Panc1 (cell line): ENCODE data around the gene HEG1. TPM values are rescaled to one million over a fixed set of nuclear protein-coding genes. Genes with fewer than 3 reads are reported as not detected.

Source experiments
- ATAC-seq: fragments of 200-7000 bp; cut with Tn5 transposase; 2 replicates; pipeline ENCODE4 v1.9.1; 2020; ENCODE audit warnings: mild to moderate bottlenecking, moderate library complexity
- BruUV-seq: library from RNA; stranded (reverse); fragments of 400-500 nt; replicated peaks from 2 replicates; lab custom pipeline; 2021; lab: Mats Ljungman, UMichigan
- CTCF ChIA-PET: fragments of 300-600 bp; sonication (Branson Sonifier 250); formaldehyde crosslinking; loops from one replicate; lab custom pipeline; 2022; ENCODE audit warnings: antibody characterized with exemption; lab: Charles Lee
- POLR2A ChIA-PET: fragments of 300-600 bp; sonication (Branson Sonifier 250); formaldehyde crosslinking; loops from one replicate; lab custom pipeline; 2022; ENCODE audit warnings: antibody characterized with exemption; lab: Charles Lee
- DNase-seq: peaks from one replicate; pipeline ENCODE4 v3.0.0-alpha.2; 2010; ENCODE audit warnings: low read depth, low spot score
- H3K27ac ChIP-seq: 2 replicates; pipeline ENCODE4 v1.5.1; 2011; ENCODE audit warnings: mild to moderate bottlenecking, low read length, inconsistent platforms
- H3K27me3 ChIP-seq: fragments of 200-500 bp; sonication (Bioruptor generic); 2 replicates; pipeline ENCODE4 v1.6.0; 2014; ENCODE audit warnings: low read length, inconsistent platforms; ENCODE audit not compliant: control insufficient read depth, insufficient read depth
- H3K36me3 ChIP-seq: fragments of 200-500 bp; sonication (Bioruptor generic); 2 replicates; pipeline ENCODE4 v1.5.1; 2014; ENCODE audit warnings: inconsistent platforms, mild to moderate bottlenecking, low read length, moderate library complexity; ENCODE audit not compliant: control insufficient read depth, insufficient read depth
- H3K4me1 ChIP-seq: 2 replicates; pipeline ENCODE4 v1.5.1; 2011; ENCODE audit warnings: inconsistent platforms, mild to moderate bottlenecking, low read length, moderate library complexity; ENCODE audit not compliant: control insufficient read depth, insufficient read depth
- H3K4me3 ChIP-seq, 2 experiments: 2 replicates each; pipeline ENCODE4 v1.5.1; 2011 to 2012; ENCODE audit warnings: low read depth in 2 of 2, low read length in 2 of 2, mild to moderate bottlenecking in 2 of 2, inconsistent platforms in 1 of 2, moderate library complexity in 1 of 2
- H3K9me3 ChIP-seq: fragments of 200-500 bp; sonication (Bioruptor generic); 2 replicates; pipeline ENCODE4 v1.5.1; 2014; ENCODE audit warnings: low read depth, mild to moderate bottlenecking, inconsistent platforms, low read length, moderate library complexity; ENCODE audit not compliant: control insufficient read depth, insufficient read depth
- CTCF ChIP-seq: fragments of 450-650 bp; IDR thresholded peaks from 2 replicates; pipeline ENCODE4 v1.5.1; 2017; ENCODE audit warnings: mild to moderate bottlenecking
- POLR2AphosphoS5 ChIP-seq: IDR thresholded peaks from 2 replicates; pipeline ENCODE4 v1.6.1; 2012; ENCODE audit warnings: mild to moderate bottlenecking, low read depth, low read length, moderate library complexity
- REST ChIP-seq, 2 experiments: IDR thresholded peaks; 2 replicates each; pipeline ENCODE4 v1.6.1; 2011 to 2012; ENCODE audit warnings: low read depth in 2 of 2, control low read depth in 1 of 2, low read length in 1 of 2, mild to moderate bottlenecking in 1 of 2, moderate library complexity in 1 of 2; ENCODE audit not compliant: insufficient read depth in 1 of 2
- SIN3A ChIP-seq: IDR thresholded peaks from 2 replicates; pipeline ENCODE4 v1.6.1; 2012; ENCODE audit warnings: low read depth, mild to moderate bottlenecking, low read length, moderate library complexity, borderline replicate concordance; ENCODE audit not compliant: insufficient read depth
- TCF7L2 ChIP-seq: IDR thresholded peaks from 2 replicates; pipeline ENCODE4 v1.6.1; 2011; ENCODE audit warnings: mild to moderate bottlenecking, low read depth, low read length, inconsistent platforms
- in situ Hi-C: cut with HindIII; loops from 2 replicates; pipeline ENCODE4 v1.10.0; 2016; ENCODE audit warnings: low sequenced_read_pairs, low pct_unique_long_range_greater_than_20kb
- intact Hi-C: fragments of 100-400 bp; cut with micrococcal nuclease; formaldehyde crosslinking; loops from one replicate; pipeline ENCODE4 v1.10.0; 2022; ENCODE audit not compliant: unreplicated experiment
- total RNA-seq: library from RNA; stranded (reverse); gene quantifications from one replicate; pipeline ENCODE4 v1.2.1, GENCODE V29; 2021; ENCODE audit not compliant: unreplicated experiment

The HEG1 gene
- total RNA-seq, 1 experiment from 2014 or later, result 141 TPM

DNA sequence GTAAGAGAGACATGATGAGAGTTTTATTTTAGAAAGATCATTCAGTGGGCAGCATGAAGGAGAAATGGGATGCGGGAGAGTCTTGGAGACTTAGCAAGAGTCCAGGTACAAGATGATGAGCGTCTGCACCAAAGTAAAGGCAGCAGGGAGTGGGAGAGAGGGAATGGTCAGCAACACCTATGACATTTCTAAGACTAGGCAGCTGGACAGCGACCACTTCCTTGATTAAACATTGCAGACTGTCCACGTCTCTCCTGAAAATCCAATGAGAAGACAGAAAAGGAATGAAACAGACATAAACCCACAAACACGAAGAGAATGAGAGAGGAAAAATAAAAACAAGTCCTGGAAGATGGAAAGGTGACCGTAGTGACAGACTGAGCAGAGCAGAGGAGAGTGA lies 46.7 kb upstream of the HEG1 start:
- POLR2A ChIA-PET, result no interaction called here
- ATAC-seq, result peak; percentile 53; the same call in 1 of the 2 replicates

GRCh38 chr3:125098611-125099291 lies 43.0 kb upstream of the HEG1 start:
- DNase-seq, result no peak
- no peak for TF ChIP-seq REST (IDR thresholded peaks at IDR 0.05; ENCODE audit: insufficient read depth in 1 of 2, low read depth in 2 of 2, low read length in 1 of 2)
- no peak for TF ChIP-seq TCF7L2
- TF ChIP-seq SIN3A, result no peak
- TF ChIP-seq POLR2AphosphoS5, result no peak
- TF ChIP-seq CTCF, result no peak
- in situ Hi-C loops, result no loop called here
- Histone ChIP-seq H3K27ac (peak overlapping the region; percentile 45; the same call in 1 of the 2 replicates), H3K4me1 (peaks cover 4% of the 10 kb centered on the region; the same call in 1 of the 2 replicates), H3K4me3 (no peak overlapping the region), H3K9me3 (no peaks in the 10 kb centered on the region; the same call in 1 of the 2 replicates), H3K27me3 (no peaks in the 10 kb centered on the region), H3K36me3 (no peaks in the 10 kb centered on the region)
- ATAC-seq, result no peak
- ChIA-PET CTCF (no interaction called here), POLR2A (interaction anchor here (0.7 kb wide), 1 partner anchor 166 kb away, joined by 4 read pairs; no protein-coding TSS in a partner anchor)
- no TSS peak for BruUV-seq
- intact Hi-C loops, result no loop called here

More for the DNA sequence above, 46.7 kb upstream of the HEG1 start:
- no peaks in the 10 kb centered on the region for H3K27me3 ChIP-seq
- BruUV-seq, result no TSS peak
- TF ChIP-seq TCF7L2 (no peak), REST (IDR thresholded peaks at IDR 0.05; ENCODE audit: insufficient read depth in 1 of 2, low read depth in 2 of 2, low read length in 1 of 2) (peak; percentile 58 to 65; a peak in 1 of 4 replicates)
- no peak overlapping the region for H3K4me3 ChIP-seq
- CTCF ChIA-PET, result no interaction called here
- H3K4me1 ChIP-seq, result peaks cover 10% of the 10 kb centered on the region
- intact Hi-C loops, result no loop called here
- H3K36me3 ChIP-seq, result no peaks in the 10 kb centered on the region
- DNase-seq, result no peak
- in situ Hi-C loops, result no loop called here
- H3K9me3 ChIP-seq, result no peaks in the 10 kb centered on the region
- H3K27ac ChIP-seq, result no peak overlapping the region; the same call in 1 of the 2 replicates
